ENCODE data around the gene SH3GL2.

DNA sequence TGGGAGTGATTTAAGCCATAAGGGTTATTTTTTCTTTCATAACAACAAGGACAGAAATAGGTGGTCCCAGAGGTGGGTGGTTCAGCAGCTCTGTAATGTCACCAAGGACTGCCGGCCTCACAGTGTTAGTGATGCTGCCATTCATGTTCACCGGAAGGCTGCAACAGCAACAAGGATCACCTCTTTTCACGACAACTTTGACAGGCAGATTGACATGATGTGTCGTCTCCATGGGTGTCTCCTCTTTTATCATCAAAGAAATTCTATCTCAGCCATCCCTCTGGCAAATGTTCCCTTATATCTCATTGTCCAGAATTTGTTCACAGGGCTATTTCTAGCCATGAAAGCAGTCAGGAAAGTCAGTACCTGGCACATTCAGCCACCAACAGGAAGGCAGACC lies 231.5 kb downstream of the SH3GL2 start:
- TF ChIP-seq POLR2A (IDR thresholded peaks at IDR 0.05; ENCODE audit: low read length) = no peak
- no peak for TF ChIP-seq GATA1 (IDR thresholded peaks at IDR 0.05; ENCODE audit: low read depth, low read length)

Measured in erythroblast (primary cell).